Stimulated activated CD4-positive, alpha-beta T cell treated with anti-CD3 and anti-CD28 coated beads, TNF-alpha, amount 100 ng/mL, for 4 hours (primary cell): ENCODE results near the gene LATS2.
"Not testable (repeated sequence)": the region's sequence is repeated elsewhere in the genome, so short reads cannot be mapped to it uniquely, and the experiment has no call there.

Source experiments
- DNase-seq, 3 experiments: peaks; one replicate each; pipeline ENCODE4 v3.0.0-alpha.2; 2020; ENCODE audit warnings: low read depth in 3 of 3

The LATS2 gene

DNA sequence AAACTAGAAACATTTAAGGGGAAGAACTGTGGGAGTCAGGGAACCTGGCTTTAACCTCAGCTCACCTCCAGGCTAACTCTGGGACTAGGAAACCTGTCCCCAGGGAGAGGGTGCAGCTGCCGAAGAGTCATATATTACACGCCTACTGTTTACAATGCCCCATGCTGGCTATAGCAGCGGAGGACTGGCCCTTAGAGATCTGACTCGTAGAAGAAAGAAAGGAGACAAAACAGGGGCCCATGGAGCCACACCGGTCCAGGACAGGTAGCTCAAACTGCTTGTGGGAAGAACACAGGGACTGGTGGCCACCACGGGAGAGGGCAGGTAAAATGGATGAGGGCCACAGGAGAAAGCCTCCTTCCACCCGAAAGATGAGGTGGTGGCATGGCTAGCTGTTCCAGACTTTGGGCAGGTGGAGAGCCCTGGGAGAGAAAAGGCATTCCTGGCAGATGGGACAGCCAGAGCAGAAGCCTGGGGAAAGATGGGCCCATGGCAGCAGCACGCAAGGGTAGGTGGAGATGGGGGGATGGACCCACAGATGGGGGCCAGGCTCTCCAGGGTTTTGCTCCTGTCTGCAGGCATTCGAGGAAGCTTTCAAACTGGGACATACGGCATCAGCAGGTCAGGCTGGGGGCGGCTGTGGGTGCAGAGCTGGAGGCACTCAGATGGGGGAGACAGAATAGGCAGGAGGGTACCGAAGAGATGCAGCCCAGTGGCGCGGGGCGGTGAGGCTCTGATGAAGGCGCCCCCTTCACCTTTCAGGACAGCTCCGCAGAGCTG is 69.5 kb downstream of the LATS2 start:
- no peak for DNase-seq

DNA sequence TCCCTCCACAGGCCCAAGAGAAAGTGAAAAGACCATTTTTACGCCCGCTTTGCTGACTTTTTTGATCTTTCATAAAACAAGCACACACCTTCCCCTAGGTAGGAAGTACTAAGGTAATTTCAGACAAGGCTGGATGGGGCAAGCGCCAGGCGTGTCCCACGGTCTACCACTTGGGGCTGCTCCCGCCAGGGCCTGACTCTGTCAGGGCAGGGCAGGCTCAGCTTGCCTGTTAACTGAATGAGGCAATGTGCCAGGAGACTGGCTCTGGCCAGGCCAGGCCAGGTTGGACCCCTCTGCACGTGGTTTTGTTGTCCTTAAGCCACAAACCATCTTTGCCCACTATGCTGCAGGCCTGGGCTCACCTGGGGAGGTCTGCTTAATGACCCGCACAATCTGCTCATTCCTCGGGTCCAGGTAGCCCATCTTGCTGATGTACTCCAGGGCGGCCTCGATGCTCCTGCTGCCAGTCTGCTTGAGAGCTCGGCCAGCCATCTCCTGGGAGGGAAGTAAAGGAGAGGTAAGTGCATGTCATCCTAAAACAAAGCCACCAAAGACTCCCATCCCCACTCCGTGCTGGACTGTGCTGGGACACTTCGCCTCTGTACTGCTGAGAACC is 70.4 kb downstream of the LATS2 start:
- DNase-seq, result no peak

DNA sequence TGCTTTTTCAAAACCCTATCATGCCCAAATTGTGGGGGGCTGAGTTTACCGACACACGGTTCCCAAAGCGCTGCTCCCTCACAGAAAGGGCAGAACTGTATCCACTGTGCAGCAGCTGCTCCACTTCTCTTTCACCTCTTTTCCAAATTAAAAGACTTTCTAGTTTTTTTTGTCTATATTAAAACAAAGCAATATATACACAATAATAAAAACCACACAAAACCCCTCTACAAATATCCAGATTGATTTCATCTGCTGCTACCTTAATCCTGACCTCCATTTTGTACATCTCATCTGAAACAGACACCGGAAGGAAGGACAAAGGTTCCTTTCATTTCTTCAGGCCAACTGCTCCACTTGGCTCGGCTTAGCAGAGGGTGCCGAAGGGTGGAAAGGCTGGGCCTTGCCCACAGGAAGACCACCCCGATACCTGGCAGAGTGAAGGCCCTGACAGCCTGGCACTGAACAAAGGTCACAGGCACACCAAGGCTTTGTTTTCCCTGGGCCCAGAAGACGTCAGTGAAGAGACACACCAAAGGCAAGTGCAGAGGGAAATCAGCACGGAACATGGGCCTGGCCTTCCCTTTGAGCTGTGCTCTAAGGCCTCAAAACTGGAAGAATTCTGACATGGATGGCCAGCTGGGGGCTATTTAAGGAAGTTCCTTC is 71.6 kb downstream of the LATS2 start:
- no peak for DNase-seq

DNA sequence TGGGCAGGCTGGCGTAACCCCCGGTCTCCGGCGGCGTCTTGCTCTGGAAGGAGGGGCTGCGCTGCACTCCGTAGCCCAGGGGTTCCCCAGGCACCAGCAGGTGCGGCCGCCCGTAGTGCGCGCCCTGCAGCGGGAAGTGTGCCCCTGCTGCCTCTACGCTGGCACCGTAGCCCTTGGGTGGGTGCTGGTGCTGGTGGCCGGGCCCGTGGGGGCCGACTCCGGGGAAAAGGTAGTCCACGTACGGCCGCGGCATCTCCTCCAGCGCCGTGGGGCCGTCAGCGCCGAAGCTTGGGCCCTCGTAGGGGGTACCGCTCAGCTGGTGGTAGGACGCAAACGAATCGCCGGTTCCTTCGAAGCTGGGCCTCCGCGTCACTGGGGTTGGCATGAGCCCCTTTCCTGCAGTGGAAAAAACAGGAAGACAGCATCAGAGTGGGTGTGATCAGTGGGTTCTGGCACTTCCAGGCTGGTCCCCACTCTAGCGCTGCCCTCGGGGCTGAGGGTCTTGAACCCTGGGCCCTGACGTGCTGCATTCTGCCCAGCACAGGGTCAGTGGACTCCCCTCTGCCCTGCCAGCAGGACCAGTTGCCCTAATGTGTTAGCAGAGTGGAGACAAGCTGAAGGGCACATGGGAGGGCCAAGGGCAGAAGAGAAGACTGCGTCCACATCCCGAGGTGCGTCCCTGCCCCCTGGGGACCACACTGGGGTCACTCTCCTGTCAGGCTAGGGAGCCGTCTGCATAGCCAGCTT is 72.3 kb downstream of the LATS2 start:
- no peak for DNase-seq

DNA sequence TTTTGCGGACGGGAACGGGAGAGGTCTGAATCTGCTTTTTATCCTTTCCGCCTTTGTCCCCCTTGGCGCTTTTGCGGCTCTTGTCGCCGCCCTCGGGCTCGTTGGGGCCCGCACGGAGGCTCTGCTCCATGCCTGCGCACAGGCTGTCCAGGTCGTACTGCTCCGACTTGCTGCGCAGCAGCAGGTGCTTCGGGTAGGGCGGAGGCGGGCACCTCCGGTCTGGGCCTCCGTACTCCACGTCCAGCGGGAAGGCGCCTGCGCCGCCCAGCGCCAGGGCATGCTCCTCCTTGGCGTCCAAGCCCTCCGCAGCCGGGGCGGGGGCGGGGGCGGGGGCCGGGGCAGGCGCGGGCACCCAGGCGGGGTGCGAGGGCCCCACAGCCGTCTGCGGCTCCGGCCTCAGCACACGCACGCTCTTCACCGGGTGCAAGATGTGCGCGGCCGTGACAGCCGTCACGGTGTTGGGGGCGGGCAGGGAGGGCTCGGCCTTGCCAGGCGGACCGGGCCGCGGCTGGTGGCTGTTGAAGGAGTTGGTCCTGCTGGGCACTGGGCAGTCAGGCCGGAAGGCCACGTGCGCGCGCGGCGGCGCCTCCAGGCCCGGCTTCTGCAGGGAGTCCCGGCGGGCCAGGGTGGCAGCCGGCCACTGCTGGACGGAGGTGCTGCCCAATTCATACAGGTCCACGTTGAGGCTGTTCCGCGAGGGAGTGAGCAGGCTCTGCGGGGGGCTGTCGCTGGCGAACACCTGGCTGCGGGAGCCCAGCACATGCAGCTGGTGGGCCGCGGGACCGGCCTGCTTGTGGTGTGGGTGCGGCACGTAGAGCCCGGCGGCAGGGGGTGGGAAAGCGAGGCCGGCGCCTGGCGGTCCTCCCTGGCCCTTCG is 73.1 kb downstream of the LATS2 start:
- DNase-seq, result no peak

DNA sequence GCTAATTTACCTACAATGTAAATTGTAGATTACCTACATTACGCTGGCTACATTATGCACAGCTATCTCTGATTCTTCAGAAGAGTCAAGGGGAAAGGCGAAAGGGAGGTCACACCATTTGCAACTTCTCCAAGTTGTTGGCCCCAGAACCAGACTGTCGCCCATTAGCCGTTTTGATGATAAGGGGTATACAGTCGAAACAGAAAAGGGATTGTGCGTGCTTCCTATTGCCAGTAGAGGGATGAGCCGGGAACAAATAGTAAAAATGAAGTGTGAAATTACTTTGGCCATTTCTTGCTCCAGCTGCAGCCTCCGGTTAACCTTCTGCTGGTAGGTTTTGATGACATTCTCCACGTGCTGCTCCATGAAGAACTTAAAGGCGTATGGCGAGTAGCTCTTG is 73.8 kb downstream of the LATS2 start:
- no peak for DNase-seq

DNA sequence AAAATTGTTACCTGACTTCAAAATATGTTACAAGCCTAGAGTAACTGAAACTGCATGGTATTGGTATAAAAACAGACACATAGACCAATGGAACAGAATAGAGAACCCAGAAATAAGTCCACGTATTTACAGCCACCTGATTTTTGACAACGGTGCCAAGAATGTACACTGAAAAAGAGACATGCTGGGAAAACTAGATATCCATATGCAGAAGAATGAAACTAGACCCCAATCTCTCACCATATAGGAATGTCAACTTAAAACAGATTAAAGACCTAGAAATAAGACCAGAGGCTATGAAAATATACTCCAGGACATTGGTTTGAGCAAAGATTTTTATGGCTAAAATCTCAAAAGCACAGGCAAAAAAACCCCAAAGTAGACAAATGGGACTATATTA is 76.5 kb downstream of the LATS2 start:
- DNase-seq, result no peak

DNA sequence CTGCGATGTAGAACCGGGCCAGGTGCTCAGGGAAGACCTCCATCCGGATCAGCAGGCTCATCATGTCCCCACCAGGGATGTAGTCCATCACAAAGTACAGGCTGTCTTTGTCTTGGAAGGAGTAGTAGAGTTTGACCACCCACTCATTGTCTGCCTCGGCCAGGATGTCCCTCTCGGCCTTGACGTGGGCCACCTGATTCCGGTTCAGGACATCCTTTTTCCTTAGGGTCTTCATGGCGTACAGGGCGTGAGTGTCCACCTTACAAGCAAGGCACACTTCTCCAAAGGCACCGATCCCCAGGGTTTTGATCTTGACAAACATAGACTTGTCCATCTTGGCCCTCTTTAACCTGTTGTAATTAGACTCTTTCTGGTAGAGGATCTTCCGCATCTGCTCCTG is 78.0 kb downstream of the LATS2 start:
- no peak for DNase-seq

DNA sequence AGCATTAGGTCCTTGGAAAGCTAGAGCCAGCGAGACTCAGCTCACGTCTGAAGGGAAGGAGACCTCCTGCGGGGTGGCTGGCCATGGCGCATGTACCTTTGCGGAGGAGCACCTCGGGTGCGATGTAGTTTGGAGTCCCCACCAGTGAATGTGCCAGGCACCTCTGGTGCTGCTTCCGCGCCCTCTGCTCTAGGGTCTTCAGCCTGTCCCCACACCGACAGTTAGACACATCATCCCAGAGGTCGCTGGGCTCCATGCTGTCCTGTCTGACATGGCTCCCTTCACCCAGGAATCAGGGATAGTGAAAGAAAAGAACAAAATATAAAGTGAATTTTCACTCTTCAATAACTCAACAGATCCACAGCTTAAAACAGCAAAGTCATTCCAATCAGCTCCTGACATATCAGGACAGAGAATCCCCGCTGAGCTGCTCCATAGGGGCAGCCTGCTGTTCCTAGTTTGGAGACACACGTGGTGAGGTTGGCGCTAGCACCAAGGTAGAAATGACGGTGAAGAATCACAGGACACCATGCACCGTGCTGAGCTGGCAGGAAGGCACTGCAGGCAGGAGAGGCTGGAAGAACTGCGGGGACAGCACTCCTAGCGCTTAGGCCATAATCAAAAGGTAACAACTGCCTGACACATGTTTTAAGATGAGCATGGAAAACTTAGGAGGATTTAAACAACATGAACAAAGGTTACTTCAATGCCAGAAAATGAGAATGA is 79.9 kb downstream of the LATS2 start:
- no peak for DNase-seq

DNA sequence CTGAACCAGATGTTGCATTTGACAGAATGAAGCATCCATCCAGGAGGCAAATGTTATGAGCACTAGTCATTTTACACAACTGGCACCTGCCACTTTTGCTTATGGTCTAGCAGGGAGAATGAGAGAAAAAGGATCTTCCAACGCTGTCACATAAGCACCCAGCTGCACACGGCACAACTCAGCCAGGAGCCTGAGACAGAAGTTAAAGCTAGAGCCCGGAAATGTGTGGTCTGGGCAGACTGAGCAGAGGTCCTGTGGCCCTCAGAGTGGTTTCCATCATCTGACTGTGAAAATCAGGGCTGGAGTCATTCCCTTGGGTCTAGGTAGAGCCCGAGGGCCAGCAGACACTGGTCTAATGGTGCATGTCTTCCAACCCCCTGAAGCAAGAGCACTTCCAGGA is 80.5 kb downstream of the LATS2 start:
- DNase-seq, result no peak

DNA sequence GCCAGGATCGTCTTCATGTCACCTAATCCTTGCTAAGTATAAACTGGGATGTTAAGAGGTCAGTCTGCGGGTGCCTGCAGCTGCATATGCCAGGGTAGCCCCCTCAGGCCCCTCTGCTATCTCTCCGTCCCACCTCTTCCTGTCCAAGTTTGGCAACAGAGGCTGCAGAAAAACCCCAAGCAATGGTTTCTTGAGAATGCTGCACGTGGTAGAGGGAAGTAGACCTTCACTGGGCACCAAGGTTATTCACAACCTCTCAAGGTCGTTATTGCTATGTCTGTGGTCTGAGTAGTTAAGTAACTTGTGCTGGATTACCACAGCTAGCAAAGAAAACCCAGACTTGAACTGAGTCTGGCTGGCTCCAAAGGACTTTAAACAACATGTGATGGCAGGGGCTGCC is 81.0 kb downstream of the LATS2 start:
- no peak for DNase-seq

DNA sequence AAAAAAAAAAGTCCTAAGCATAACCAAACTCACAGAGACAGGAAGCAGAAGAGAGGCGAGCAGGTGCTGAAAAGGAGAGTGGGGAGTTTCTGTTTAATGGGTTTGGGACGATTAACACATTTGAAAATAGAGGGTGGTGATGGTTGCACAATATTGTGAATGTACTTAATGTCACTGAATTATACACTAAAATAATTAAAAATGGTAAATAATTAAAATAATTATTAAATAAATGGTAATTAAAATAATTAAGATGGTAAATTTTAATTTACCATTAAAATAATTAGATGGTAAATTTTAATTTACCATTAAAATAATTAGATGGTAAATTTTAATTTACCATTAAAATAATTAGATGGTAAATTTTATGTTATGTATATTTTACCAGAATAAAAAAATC is 84.0 kb downstream of the LATS2 start:
- no peak for DNase-seq

DNA sequence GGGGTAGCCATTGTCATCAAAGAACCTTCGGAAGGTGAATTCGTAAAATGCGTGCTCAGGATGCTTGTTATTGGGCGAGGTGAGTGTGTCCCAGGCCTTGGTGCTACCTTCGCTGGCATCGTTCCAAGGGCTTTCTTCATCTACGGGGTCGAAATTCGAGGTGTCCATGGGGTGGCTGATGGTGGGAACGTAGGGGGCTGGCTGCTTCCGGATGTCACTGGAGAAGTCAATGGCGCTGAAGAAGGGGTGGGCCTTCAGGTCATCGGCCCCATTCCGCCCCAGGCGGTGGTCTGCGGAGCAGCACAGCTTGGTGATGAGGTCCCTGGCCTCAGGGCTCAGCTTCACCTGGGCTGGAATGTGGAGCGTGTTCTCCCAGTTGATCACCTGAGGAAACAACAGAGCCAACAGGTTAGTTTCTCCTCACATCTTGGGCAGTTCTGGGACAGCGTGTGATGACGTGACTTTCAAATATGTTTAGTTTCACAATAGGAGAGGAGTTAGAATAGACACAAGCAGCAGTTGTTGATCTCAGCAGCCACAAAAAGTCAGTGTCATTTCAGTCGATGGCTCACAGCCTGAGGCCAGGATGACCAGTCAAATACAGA is 86.3 kb downstream of the LATS2 start:
- DNase-seq, result no peak

DNA sequence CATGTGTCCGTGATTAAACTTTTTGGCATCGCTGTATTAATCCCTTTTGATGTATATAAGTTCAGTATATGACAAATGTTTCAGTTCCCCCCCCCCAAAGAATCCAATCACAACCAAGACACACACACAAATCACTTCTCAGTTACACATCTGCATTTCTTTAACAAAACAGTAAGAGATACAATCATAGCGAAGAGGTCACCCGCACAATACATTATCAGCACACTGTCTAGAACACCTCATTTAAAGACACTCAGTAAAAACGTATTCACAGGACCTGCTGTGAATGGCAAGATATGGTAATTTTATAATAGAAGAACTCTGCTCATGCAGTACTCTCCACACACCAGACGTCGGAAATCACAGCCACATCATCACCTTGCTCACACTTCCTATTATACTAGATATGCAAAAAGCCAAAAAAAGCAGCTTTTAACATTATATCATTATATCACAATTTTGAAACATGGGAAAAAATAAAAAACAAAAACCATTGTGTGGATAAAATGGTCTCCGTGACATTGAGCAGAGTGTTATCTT is 87.4 kb downstream of the LATS2 start:
- DNase-seq, result no peak

DNA sequence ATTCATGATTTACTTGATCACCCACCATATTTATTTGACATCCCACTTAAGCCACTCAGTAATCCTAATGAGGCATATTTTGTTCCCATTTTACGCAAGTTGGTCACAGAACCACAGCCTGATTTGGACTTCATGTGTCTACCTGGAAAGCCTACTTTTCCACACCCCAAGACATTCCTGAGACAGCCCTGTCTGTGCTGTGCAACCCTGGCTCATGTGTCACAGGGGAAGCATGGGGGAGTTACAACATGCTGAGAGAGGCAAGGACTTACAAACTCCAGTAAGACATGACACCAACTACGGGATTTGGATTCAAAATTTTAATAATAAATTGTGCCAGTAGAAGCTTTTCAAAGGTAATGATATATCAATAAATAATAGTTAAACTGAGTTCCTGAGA is 88.7 kb downstream of the LATS2 start:
- no peak for DNase-seq

DNA sequence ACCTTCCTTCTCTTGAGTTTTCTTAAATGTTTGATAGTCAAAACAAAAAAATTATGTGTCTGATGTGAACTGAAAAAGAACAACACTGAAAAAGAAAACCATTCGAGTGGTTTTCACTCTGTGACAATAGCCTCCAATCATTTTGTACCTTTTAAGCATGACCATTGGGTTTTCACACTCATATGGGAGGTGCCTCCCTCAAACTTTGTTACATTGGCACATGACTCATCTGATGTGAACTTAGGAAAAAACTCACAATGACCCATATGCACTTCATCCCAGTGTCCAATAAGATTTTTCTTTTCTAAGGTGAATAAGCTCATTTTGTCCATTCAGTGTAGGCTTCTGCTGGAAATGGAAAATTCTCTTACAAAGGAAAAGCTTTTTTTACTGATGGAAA is 92.2 kb downstream of the LATS2 start:
- no peak for DNase-seq

DNA sequence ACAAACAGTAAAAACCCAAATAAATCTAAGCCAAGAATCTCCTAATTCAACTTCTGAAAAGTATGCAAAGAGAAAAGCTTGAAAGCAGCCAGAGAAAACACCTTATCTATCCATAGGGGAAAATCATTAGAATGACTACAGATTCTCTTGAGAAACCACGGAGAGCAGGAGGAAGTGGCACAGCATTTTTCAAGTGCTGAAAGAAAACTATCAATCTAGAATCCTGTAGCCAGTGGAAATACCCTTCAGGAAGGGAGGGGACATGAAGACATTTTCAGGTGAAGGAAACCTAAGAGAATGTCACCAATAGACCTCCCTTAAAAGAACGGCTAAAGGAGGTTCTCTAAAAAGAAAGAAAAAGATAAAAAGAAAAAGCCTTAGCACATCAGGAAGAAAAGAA is 92.6 kb downstream of the LATS2 start:
- no peak for DNase-seq

DNA sequence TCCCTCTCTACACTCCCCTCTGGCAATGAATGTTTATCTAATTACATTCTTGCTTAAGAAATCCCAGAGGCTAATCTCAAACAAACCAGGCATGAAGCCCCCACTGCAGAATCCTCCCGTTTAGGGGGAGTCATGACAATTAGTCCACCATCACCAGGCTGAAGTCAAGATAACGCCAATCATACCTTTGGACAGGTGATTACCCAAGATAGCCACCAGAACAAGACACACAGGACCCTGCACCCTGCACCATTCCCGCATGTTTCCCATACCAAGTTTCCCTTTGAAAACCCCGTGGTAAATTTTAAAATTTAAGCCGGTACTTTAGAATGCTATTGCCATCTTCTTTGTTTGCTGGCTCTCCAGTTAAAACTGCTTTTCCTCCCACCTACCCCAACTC is 94.0 kb downstream of the LATS2 start:
- DNase-seq, result no peak

DNA sequence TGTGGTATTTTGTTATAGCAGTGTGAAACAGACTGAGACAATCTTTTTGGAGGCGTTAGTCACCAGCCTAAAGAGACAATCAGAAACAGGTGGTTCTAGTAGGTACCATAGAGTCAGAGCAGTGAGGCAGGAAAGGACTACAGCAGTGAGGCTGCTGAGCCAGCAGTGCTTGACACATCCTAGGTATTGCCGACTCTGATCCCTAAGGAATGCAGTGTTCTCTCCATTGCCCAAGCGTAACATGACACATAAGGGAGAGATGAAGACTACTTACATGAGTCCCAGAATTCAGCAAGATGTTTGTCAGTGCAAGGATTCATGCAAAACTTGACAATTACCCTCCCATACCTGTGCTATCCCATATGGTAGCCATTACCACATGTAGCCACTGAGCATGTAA is 96.5 kb downstream of the LATS2 start:
- no peak for DNase-seq

DNA sequence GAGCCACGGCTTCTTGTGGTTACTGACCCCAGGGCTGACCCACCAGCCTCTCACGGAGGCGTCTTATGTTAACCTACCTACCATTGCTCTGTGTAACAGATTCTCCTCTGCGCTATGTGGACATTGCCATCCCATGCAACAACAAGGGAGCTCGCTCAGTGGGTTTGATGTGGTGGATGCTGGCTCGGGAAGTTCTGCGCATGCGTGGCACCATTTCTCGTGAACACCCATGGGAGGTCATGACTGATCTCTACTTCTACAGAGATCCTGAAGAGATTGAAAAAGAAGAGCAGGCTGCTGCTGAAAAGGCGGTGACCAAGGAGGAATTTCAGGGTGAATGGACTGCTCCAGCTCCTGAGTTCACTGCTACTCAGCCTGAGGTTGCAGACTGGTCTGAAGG is 99.7 kb downstream of the LATS2 start:
- DNase-seq, result not testable (repeated sequence)
